Mesendoderm (in vitro differentiated cells): Measurements from ENCODE around the gene HLCS.
A peak's percentile ranks its signal among the peaks of the same experiment; 100 is the strongest.

Experiments
- DNase-seq: peaks from one replicate; pipeline ENCODE4 v3.0.0; 2013
- H2AK5ac ChIP-seq: 2 replicates; pipeline ENCODE4 v1.6.1; 2013; ENCODE audit warnings: low read length, inconsistent platforms
- H2BK120ac ChIP-seq: 2 replicates; pipeline ENCODE4 v1.6.1; 2013; ENCODE audit warnings: low read depth, mild to moderate bottlenecking, low read length, moderate library complexity, mixed read lengths
- H2BK15ac ChIP-seq: replicated peaks from 2 replicates; pipeline ENCODE4 v1.6.1; 2013; ENCODE audit warnings: low read depth, mild to moderate bottlenecking, moderate library complexity
- H2BK5ac ChIP-seq: 2 replicates; pipeline ENCODE4 v1.6.1; 2013; ENCODE audit warnings: low read length, inconsistent platforms
- H3K18ac ChIP-seq: 2 replicates; pipeline ENCODE4 v1.6.1; 2013; ENCODE audit warnings: mild to moderate bottlenecking, low read length, mixed read lengths
- H3K23ac ChIP-seq: one replicate; pipeline ENCODE4 v1.6.1; 2013; ENCODE audit warnings: low read length
- H3K27ac ChIP-seq: 2 replicates; pipeline ENCODE4 v1.5.1; 2013; ENCODE audit warnings: low read depth, mild to moderate bottlenecking, inconsistent platforms, low read length, moderate library complexity
- H3K27me3 ChIP-seq: 2 replicates; pipeline ENCODE4 v1.6.1; 2013; ENCODE audit warnings: low read length, control low read depth, mild to moderate bottlenecking, inconsistent platforms; ENCODE audit not compliant: insufficient read depth, poor library complexity
- H3K36me3 ChIP-seq: 2 replicates; pipeline ENCODE4 v1.6.1; 2013; ENCODE audit warnings: low read length, inconsistent platforms; ENCODE audit not compliant: control insufficient read depth, insufficient read depth
- H3K4ac ChIP-seq: one replicate; pipeline ENCODE4 v1.6.1; 2013; ENCODE audit warnings: low read depth, mild to moderate bottlenecking, low read length, moderate library complexity
- H3K4me1 ChIP-seq: 2 replicates; pipeline ENCODE4 v1.6.1; 2013; ENCODE audit warnings: low read depth, low read length, inconsistent platforms; ENCODE audit not compliant: control insufficient read depth
- H3K4me2 ChIP-seq: 2 replicates; pipeline ENCODE4 v1.6.1; 2013; ENCODE audit warnings: low read length
- H3K4me3 ChIP-seq: 2 replicates; pipeline ENCODE4 v1.5.1; 2013; ENCODE audit warnings: mild to moderate bottlenecking, low read length
- H3K56ac ChIP-seq: one replicate; pipeline ENCODE4 v1.6.1; 2013; ENCODE audit warnings: low read length
- H3K79me1 ChIP-seq: 2 replicates; pipeline ENCODE4 v1.6.1; 2013; ENCODE audit warnings: low read length, inconsistent platforms
- H3K79me2 ChIP-seq: 2 replicates; pipeline ENCODE4 v1.6.1; 2013; ENCODE audit warnings: mild to moderate bottlenecking, low read length; ENCODE audit not compliant: control insufficient read depth, insufficient read depth
- H3K9ac ChIP-seq: 2 replicates; pipeline ENCODE4 v1.6.1; 2013; ENCODE audit warnings: low read length, inconsistent platforms
- H4K5ac ChIP-seq: one replicate; pipeline ENCODE4 v1.6.1; 2013; ENCODE audit warnings: low read length
- H4K8ac ChIP-seq: one replicate; pipeline ENCODE4 v1.6.1; 2013; ENCODE audit warnings: low read depth, mild to moderate bottlenecking, control low read depth, low read length, moderate library complexity
- WGBS: extraction: QIAGEN DNeasy Blood & Tissue Kit; methylation state at CpG from one replicate; pipeline ENCODE4 v1.1.7; 2013; ENCODE audit warnings: low lambda C conversion rate, missing lambda C conversion rate; ENCODE audit not compliant: insufficient coverage; ENCODE audit errors: extremely low coverage; 5-methylcytosine and 5-hydroxymethylcytosine counted together

HLCS gene

GRCh38 chr21:36754241-36754898 is 212.1 kb downstream of the HLCS start:
- no peak for DNase-seq
- no peak overlapping the region for H4K5ac ChIP-seq
- H2BK15ac ChIP-seq: no peak overlapping the region
- H3K9ac ChIP-seq: no peak overlapping the region
- H3K23ac ChIP-seq: no peak overlapping the region
- no peak overlapping the region for H3K27ac ChIP-seq
- H3K56ac ChIP-seq: no peak overlapping the region
- H3K36me3 ChIP-seq: no peaks in the 10 kb centered on the region
- no peaks in the 10 kb centered on the region for H3K27me3 ChIP-seq
- H2BK120ac ChIP-seq: no peak overlapping the region
- H3K4me1 ChIP-seq: peaks cover 7% of the 10 kb centered on the region
- no peak overlapping the region for H4K8ac ChIP-seq
- H3K4me3 ChIP-seq: no peak overlapping the region
- H3K4me2 ChIP-seq: no peak overlapping the region
- no peak overlapping the region for H2BK5ac ChIP-seq
- no peaks in the 10 kb centered on the region for H3K79me1 ChIP-seq
- WGBS: no CpG with 5 or more reads among the region's 22 CpGs
- no peak overlapping the region for H3K18ac ChIP-seq
- no peaks in the 10 kb centered on the region for H3K79me2 ChIP-seq
- no peak overlapping the region for H2AK5ac ChIP-seq
- no peak overlapping the region for H3K4ac ChIP-seq

- Histone ChIP-seq H3K23ac (no peak overlapping the region), H3K9ac (no peak overlapping the region), H3K79me2 (no peaks in the 10 kb centered on the region), H3K18ac (no peak overlapping the region), H3K79me1 (no peaks in the 10 kb centered on the region), H3K27me3 (peaks cover 3% of the 10 kb centered on the region), H3K4me3 (no peak overlapping the region), H4K5ac (no peak overlapping the region), H3K4ac (no peak overlapping the region), H3K27ac (no peak overlapping the region), H2BK5ac (no peak overlapping the region), H3K4me2 (no peak overlapping the region), H2AK5ac (no peak overlapping the region), H4K8ac (no peak overlapping the region), H2BK15ac (no peak overlapping the region), H3K56ac (no peak overlapping the region), H2BK120ac (no peak overlapping the region), H3K4me1 (peaks cover 7% of the 10 kb centered on the region), H3K36me3 (no peaks in the 10 kb centered on the region)
- no CpG with 5 or more reads among the region's 3 CpGs for WGBS
- no peak for DNase-seq
Measured at GRCh38 chr21:36753556-36753955, 212.9 kb downstream of the HLCS start.

- peaks cover 3% of the 10 kb centered on the region for H3K27me3 ChIP-seq
- DNase-seq: peak; percentile 34
- H3K56ac ChIP-seq: peak overlapping the region; percentile 17
- H2BK15ac ChIP-seq: no peak overlapping the region
- H3K9ac ChIP-seq: no peak overlapping the region
- H2AK5ac ChIP-seq: no peak overlapping the region
- H3K4me1 ChIP-seq: peaks cover 8% of the 10 kb centered on the region
- peak overlapping the region; percentile 69 for H3K18ac ChIP-seq
- no peak overlapping the region for H3K4me3 ChIP-seq
- H2BK120ac ChIP-seq: no peak overlapping the region
- H3K27ac ChIP-seq: no peak overlapping the region
- H2BK5ac ChIP-seq: no peak overlapping the region
- H3K4ac ChIP-seq: no peak overlapping the region
- H4K5ac ChIP-seq: no peak overlapping the region
- no peak overlapping the region for H3K4me2 ChIP-seq
- no peak overlapping the region for H3K23ac ChIP-seq
- no peaks in the 10 kb centered on the region for H3K79me1 ChIP-seq
- no CpG with 5 or more reads among the region's 10 CpGs for WGBS
- H3K36me3 ChIP-seq: no peaks in the 10 kb centered on the region
- H3K79me2 ChIP-seq: no peaks in the 10 kb centered on the region
- no peak overlapping the region for H4K8ac ChIP-seq
Measured at GRCh38 chr21:36751383-36751782, 215.1 kb downstream of the HLCS start.

GRCh38 chr21:36750576-36750959 is 215.9 kb downstream of the HLCS start:
- H3K18ac ChIP-seq: no peak overlapping the region
- H3K4me1 ChIP-seq: peaks cover 8% of the 10 kb centered on the region
- no peak overlapping the region for H3K27ac ChIP-seq
- no peak overlapping the region for H3K56ac ChIP-seq
- no peak overlapping the region for H3K9ac ChIP-seq
- H3K4me3 ChIP-seq: no peak overlapping the region
- H3K23ac ChIP-seq: no peak overlapping the region
- H3K27me3 ChIP-seq: peaks cover 3% of the 10 kb centered on the region
- DNase-seq: no peak
- H3K36me3 ChIP-seq: no peaks in the 10 kb centered on the region
- no peak overlapping the region for H3K4me2 ChIP-seq
- H2BK5ac ChIP-seq: no peak overlapping the region
- H2BK120ac ChIP-seq: no peak overlapping the region
- H3K79me1 ChIP-seq: no peaks in the 10 kb centered on the region
- no peak overlapping the region for H4K8ac ChIP-seq
- H2AK5ac ChIP-seq: no peak overlapping the region
- no peaks in the 10 kb centered on the region for H3K79me2 ChIP-seq
- no peak overlapping the region for H2BK15ac ChIP-seq
- H3K4ac ChIP-seq: no peak overlapping the region
- H4K5ac ChIP-seq: no peak overlapping the region
- no CpG with 5 or more reads among the region's 2 CpGs for WGBS

- H3K56ac ChIP-seq: peak overlapping the region; percentile 2
- H2BK15ac ChIP-seq: no peak overlapping the region
- H3K4me3 ChIP-seq: no peak overlapping the region
- H3K27ac ChIP-seq: peak overlapping the region; percentile 27
- peak overlapping the region; percentile 18 for H3K18ac ChIP-seq
- no peak overlapping the region for H2BK120ac ChIP-seq
- peaks cover 8% of the 10 kb centered on the region for H3K4me1 ChIP-seq
- H3K79me1 ChIP-seq: no peaks in the 10 kb centered on the region
- H3K27me3 ChIP-seq: peaks cover 3% of the 10 kb centered on the region
- H2BK5ac ChIP-seq: no peak overlapping the region
- H3K36me3 ChIP-seq: no peaks in the 10 kb centered on the region
- no peaks in the 10 kb centered on the region for H3K79me2 ChIP-seq
- no peak overlapping the region for H3K4me2 ChIP-seq
- H4K8ac ChIP-seq: no peak overlapping the region
- peak; percentile 98 for DNase-seq
- WGBS: no CpG with 5 or more reads among the region's 14 CpGs
- H3K4ac ChIP-seq: no peak overlapping the region
- H2AK5ac ChIP-seq: no peak overlapping the region
- H4K5ac ChIP-seq: no peak overlapping the region
- H3K23ac ChIP-seq: no peak overlapping the region
- H3K9ac ChIP-seq: no peak overlapping the region
Measured at GRCh38 chr21:36749935-36750575, 216.4 kb downstream of the HLCS start.
